WERI-Rb-1 (cell line): ENCODE data around the gene GDF7.

Source experiments
- DNase-seq: peaks from one replicate; pipeline ENCODE4 v3.0.0-alpha.2; 2020
- H3K27ac ChIP-seq: fragments of 250-450 bp; sonication (Bioruptor Pico); 2 replicates; pipeline ENCODE4 v1.5.1; 2020; ENCODE audit warnings: mild to moderate bottlenecking, moderate library complexity
- H3K27me3 ChIP-seq: fragments of 250-450 bp; sonication (Bioruptor Pico); 2 replicates; pipeline ENCODE4 v1.5.1; 2021; ENCODE audit warnings: mild to moderate bottlenecking, low read depth, moderate library complexity; ENCODE audit not compliant: insufficient read depth, severe bottlenecking
- H3K36me3 ChIP-seq: fragments of 250-450 bp; sonication (Bioruptor Pico); 2 replicates; pipeline ENCODE4 v1.5.1; 2020; ENCODE audit warnings: mild to moderate bottlenecking, moderate library complexity
- H3K4me3 ChIP-seq: 2 replicates; pipeline ENCODE4 v1.5.1; 2011; ENCODE audit warnings: low read depth, mild to moderate bottlenecking, control low read depth, low read length
- H3K9me3 ChIP-seq: fragments of 250-450 bp; sonication (Bioruptor Pico); 2 replicates; pipeline ENCODE4 v1.5.1; 2021; ENCODE audit warnings: mild to moderate bottlenecking, moderate library complexity; ENCODE audit not compliant: severe bottlenecking
- CTCF ChIP-seq: IDR thresholded peaks from 2 replicates; pipeline ENCODE4 v1.5.1; 2011; ENCODE audit warnings: low read depth, mild to moderate bottlenecking, control low read depth, inconsistent platforms, low read length

Gene GDF7

GRCh38 chr2:20666304-20667150, at the start of gene GDF7:
GDF7 (plus strand) TSS chr2:20667144; CDS start chr2:20667240, 96 bp downstream.
- Histone ChIP-seq H3K9me3 (peaks cover 9% of the 10 kb centered on the region), H3K27ac (no peak within 1 kb of the TSS), H3K4me3 (peak within 1 kb of the TSS; percentile 45), H3K36me3 (no peaks in the 10 kb centered on the region), H3K27me3 (peaks cover 90% of the 10 kb centered on the region)
- peak; percentile 52 for TF ChIP-seq CTCF
- peak; percentile 60 for DNase-seq

GRCh38 chr2:20617892-20618467, 49.0 kb upstream of the GDF7 start:
- Histone ChIP-seq H3K4me3 (no peak overlapping the region), H3K36me3 (no peaks in the 10 kb centered on the region), H3K27me3 (no peaks in the 10 kb centered on the region), H3K9me3 (no peaks in the 10 kb centered on the region), H3K27ac (peak overlapping the region; percentile 13; the same call in 1 of the 2 replicates)
- peak; percentile 74 for DNase-seq
- TF ChIP-seq CTCF, result peak; percentile 66

- Histone ChIP-seq H3K9me3 (no peaks in the 10 kb centered on the region), H3K4me3 (no peak overlapping the region), H3K27me3 (no peaks in the 10 kb centered on the region), H3K36me3 (no peaks in the 10 kb centered on the region), H3K27ac (0 out of 2 replicates have a peak overlapping the region, but pooled peaks have one; percentile 13)
- no peak for DNase-seq
- no peak for TF ChIP-seq CTCF
Observed at GRCh38 chr2:20618468-20618885, 48.5 kb upstream of the GDF7 start.

GRCh38 chr2:20618886-20619521, 47.9 kb upstream of the GDF7 start:
- peak; percentile 15 for DNase-seq
- Histone ChIP-seq H3K36me3 (no peaks in the 10 kb centered on the region), H3K9me3 (no peaks in the 10 kb centered on the region), H3K27me3 (no peaks in the 10 kb centered on the region), H3K27ac (no peak overlapping the region), H3K4me3 (no peak overlapping the region)
- TF ChIP-seq CTCF, result no peak

- DNase-seq, result peak; percentile 9
Observed at GRCh38 chr2:20619624-20620024, 47.3 kb upstream of the GDF7 start.

More at GRCh38 chr2:20619624-20620024, 47.3 kb upstream of the GDF7 start:
- no peak overlapping the region for H3K4me3 ChIP-seq
- no peak for TF ChIP-seq CTCF
- no peaks in the 10 kb centered on the region for H3K27me3 ChIP-seq
- H3K36me3 ChIP-seq, result no peaks in the 10 kb centered on the region
- no peaks in the 10 kb centered on the region for H3K9me3 ChIP-seq
- H3K27ac ChIP-seq, result no peak overlapping the region
